GM12873 (cell line): ENCODE data around the gene SPSB3.

Experiments used
- CTCF ChIP-seq: IDR thresholded peaks from 2 replicates; pipeline ENCODE4 v1.5.1; 2012; ENCODE audit warnings: low read depth, mild to moderate bottlenecking, moderate library complexity, low read length, control low read depth; ENCODE audit not compliant: insufficient read depth; ENCODE audit errors: missing control alignments

The SPSB3 gene

GRCh38 chr16:1818873-1819525 lies 36.6 kb upstream of the SPSB3 start:
- no peak for TF ChIP-seq CTCF

GRCh38 chr16:1818204-1818872 lies 36.0 kb upstream of the SPSB3 start:
- no peak for TF ChIP-seq CTCF

GRCh38 chr16:1817716-1818115 lies 35.3 kb upstream of the SPSB3 start:
- no peak for TF ChIP-seq CTCF

- no peak for TF ChIP-seq CTCF
Measured at GRCh38 chr16:1817276-1817589, 34.9 kb upstream of the SPSB3 start.

GRCh38 chr16:1816396-1817275 lies 34.3 kb upstream of the SPSB3 start:
- no peak for TF ChIP-seq CTCF

- no peak for TF ChIP-seq CTCF
Measured at GRCh38 chr16:1815461-1815860, 33.1 kb upstream of the SPSB3 start.

- peak; percentile 26 for TF ChIP-seq CTCF
Measured at GRCh38 chr16:1812732-1813163, 30.4 kb upstream of the SPSB3 start.
